ENCODE data around the gene SCARF2.
A peak's percentile ranks its signal among the peaks of the same experiment; 100 is the strongest.
"Not testable (repeated sequence)": the region's sequence is repeated elsewhere in the genome, so short reads cannot be mapped to it uniquely, and the experiment has no call there.

The SCARF2 gene

GRCh38 chr22:20407829-20408228 lies 29.8 kb downstream of the SCARF2 start:
- no peak for DNase-seq

GRCh38 chr22:20406686-20407408 lies 30.8 kb downstream of the SCARF2 start:
- no peak for DNase-seq

- no peak for DNase-seq
Measured at GRCh38 chr22:20405931-20406685, 31.5 kb downstream of the SCARF2 start.

- no peak for DNase-seq
Measured at GRCh38 chr22:20405291-20405930, 32.2 kb downstream of the SCARF2 start.

GRCh38 chr22:20404881-20405280 lies 32.7 kb downstream of the SCARF2 start:
- DNase-seq: no peak

GRCh38 chr22:20403779-20404140 lies 33.9 kb downstream of the SCARF2 start:
- DNase-seq: no peak

- no peak for DNase-seq
Measured at GRCh38 chr22:20402960-20403778, 34.5 kb downstream of the SCARF2 start.

- DNase-seq: no peak
Measured at GRCh38 chr22:20401376-20402014, 36.1 kb downstream of the SCARF2 start.

GRCh38 chr22:20400606-20401375 lies 36.8 kb downstream of the SCARF2 start:
- DNase-seq: no peak

GRCh38 chr22:20399866-20400605 lies 37.6 kb downstream of the SCARF2 start:
- no peak for DNase-seq

GRCh38 chr22:20398420-20398819 lies 39.2 kb downstream of the SCARF2 start:
- no peak for DNase-seq

GRCh38 chr22:20397498-20397897 lies 40.1 kb downstream of the SCARF2 start:
- DNase-seq: no peak

GRCh38 chr22:20396639-20397038 lies 41.0 kb downstream of the SCARF2 start:
- no peak for DNase-seq

- no peak for DNase-seq
Measured at GRCh38 chr22:20395907-20396287, 41.7 kb downstream of the SCARF2 start.

- no peak for DNase-seq
Measured at GRCh38 chr22:20395181-20395906, 42.3 kb downstream of the SCARF2 start.

GRCh38 chr22:20393705-20394476 lies 43.7 kb downstream of the SCARF2 start, which contains the start of gene ZNF74:
ZNF74 (plus strand) TSS chr22:20394151; CDS start chr22:20394629, 478 bp downstream.
- DNase-seq: peak; percentile 52 to 79 (median 64)

GRCh38 chr22:20392983-20393704 lies 44.5 kb downstream of the SCARF2 start:
- no peak for DNase-seq

GRCh38 chr22:20392365-20392881 lies 45.2 kb downstream of the SCARF2 start:
- DNase-seq: not testable (repeated sequence)

All from activated naive CD4-positive, alpha-beta T cell (primary cell).